Measurements from ENCODE around the gene RFX4. TPM values are rescaled to one million over a fixed set of nuclear protein-coding genes. Genes with fewer than 3 reads are reported as not detected.

Gene RFX4
- total and polyA plus RNA-seq, 9 of the 15 experiments (the other 6 are each of a cell fraction or from before 2014, with no cell fraction given), result not detected

DNA sequence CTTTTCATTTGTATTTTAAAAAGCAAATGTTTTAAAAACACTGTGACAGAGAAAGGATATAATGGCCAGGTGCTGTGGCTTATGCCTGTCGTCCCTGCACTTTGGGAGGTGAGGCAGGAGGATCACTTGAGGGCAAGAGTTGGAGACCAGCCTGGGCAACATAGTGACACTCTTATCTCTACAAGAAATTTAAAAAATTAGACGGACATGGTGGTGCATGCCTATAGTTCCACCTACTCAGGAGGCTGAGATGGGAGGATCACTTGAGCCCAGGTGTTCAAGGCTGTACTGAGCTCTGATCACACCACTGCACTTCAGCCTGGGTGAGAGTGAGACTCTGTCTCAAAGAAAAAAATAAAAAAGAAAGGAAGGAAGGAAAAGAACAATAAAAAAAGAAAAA is 7.8 kb downstream of the RFX4 start:
- Histone ChIP-seq H3K4me2 (ENCODE audit: insufficient read depth, low read length) (no peak overlapping the region), H3K27me3 (ENCODE audit: control insufficient read depth in 2 of 2, insufficient read depth in 2 of 2, low read length in 2 of 2) (peaks cover 36 to 42% of the 10 kb centered on the region in 2 experiments; a peak in 4 of 5 replicates), H2AFZ (ENCODE audit: low read depth, low read length) (no peak overlapping the region), H3K79me2 (ENCODE audit: control insufficient read depth, insufficient read depth, low read length) (no peaks in the 10 kb centered on the region), H3K36me3 (ENCODE audit: control insufficient read depth, insufficient read depth, low read length) (no peaks in the 10 kb centered on the region), H3K9ac (ENCODE audit: insufficient read depth in 1 of 2, low read depth in 2 of 2, low read length in 2 of 2) (no peak overlapping the region), H3K27ac (ENCODE audit: extremely low read depth, low read depth, low read length) (no peak overlapping the region), H3K9me3 (replicated peaks; ENCODE audit: control insufficient read depth, insufficient read depth, low read depth, low read length) (no peaks in the 10 kb centered on the region), H3K9me1 (ENCODE audit: control insufficient read depth, insufficient read depth, low read length) (no peaks in the 10 kb centered on the region), H4K20me1 (replicated peaks; ENCODE audit: control insufficient read depth, insufficient read depth, low read length) (no peaks in the 10 kb centered on the region), H3K4me1 (replicated peaks in 1 of 2; ENCODE audit: control insufficient read depth in 2 of 2, insufficient read depth in 2 of 2, low read length in 2 of 2) (peaks cover 0 to 8% of the 10 kb centered on the region in 2 experiments; a peak in 1 of 5 replicates), H3K4me3 (no peak overlapping the region)
- TF ChIP-seq HIVEP1 (CRISPR knock-in tag; IDR thresholded peaks at IDR 0.05) (no peak), HLTF (IDR thresholded peaks at IDR 0.05) (no peak), BRF1 (IDR thresholded peaks at IDR 0.05; ENCODE audit: borderline replicate concordance, extremely low read depth, insufficient read length) (no peak), NFE2 (IDR thresholded peaks at IDR 0.05; ENCODE audit: low read depth) (no peak), ZNF282 (CRISPR knock-in tag; IDR thresholded peaks at IDR 0.05) (no peak), STAT5A (IDR thresholded peaks at IDR 0.05; ENCODE audit: borderline replicate concordance, low read length) (no peak), SRF (CRISPR knock-in tag; IDR thresholded peaks at IDR 0.05) (no peak), TEAD2 (tag; IDR thresholded peaks at IDR 0.05) (no peak), ELF1 (tag; IDR thresholded peaks at IDR 0.05) (no peak), HDAC6 (IDR thresholded peaks at IDR 0.05; ENCODE audit: low read depth, low read length) (no peak), IRF2 (CRISPR knock-in tag; IDR thresholded peaks at IDR 0.05) (no peak), RUNX1 (IDR thresholded peaks at IDR 0.05; ENCODE audit: low read depth) (no peak), KLF13 (tag; IDR thresholded peaks at IDR 0.05; ENCODE audit: borderline replicate concordance, low read depth) (no peak)
- TF ChIP-seq, protein P1, sequence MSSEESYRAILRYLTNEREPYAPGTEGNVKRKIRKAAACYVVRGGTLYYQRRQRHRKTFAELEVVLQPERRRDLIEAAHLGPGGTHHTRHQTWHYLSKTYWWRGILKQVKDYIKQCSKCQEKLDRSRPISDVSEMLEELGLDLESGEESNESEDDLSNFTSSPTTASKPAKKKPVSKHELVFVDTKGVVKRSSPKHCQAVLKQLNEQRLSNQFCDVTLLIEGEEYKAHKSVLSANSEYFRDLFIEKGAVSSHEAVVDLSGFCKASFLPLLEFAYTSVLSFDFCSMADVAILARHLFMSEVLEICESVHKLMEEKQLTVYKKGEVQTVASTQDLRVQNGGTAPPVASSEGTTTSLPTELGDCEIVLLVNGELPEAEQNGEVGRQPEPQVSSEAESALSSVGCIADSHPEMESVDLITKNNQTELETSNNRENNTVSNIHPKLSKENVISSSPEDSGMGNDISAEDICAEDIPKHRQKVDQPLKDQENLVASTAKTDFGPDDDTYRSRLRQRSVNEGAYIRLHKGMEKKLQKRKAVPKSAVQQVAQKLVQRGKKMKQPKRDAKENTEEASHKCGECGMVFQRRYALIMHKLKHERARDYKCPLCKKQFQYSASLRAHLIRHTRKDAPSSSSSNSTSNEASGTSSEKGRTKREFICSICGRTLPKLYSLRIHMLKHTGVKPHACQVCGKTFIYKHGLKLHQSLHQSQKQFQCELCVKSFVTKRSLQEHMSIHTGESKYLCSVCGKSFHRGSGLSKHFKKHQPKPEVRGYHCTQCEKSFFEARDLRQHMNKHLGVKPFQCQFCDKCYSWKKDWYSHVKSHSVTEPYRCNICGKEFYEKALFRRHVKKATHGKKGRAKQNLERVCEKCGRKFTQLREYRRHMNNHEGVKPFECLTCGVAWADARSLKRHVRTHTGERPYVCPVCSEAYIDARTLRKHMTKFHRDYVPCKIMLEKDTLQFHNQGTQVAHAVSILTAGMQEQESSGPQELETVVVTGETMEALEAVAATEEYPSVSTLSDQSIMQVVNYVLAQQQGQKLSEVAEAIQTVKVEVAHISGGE (CRISPR knock-in tag; IDR thresholded peaks at IDR 0.05), result no peak
- TF ChIP-seq, protein P2, sequence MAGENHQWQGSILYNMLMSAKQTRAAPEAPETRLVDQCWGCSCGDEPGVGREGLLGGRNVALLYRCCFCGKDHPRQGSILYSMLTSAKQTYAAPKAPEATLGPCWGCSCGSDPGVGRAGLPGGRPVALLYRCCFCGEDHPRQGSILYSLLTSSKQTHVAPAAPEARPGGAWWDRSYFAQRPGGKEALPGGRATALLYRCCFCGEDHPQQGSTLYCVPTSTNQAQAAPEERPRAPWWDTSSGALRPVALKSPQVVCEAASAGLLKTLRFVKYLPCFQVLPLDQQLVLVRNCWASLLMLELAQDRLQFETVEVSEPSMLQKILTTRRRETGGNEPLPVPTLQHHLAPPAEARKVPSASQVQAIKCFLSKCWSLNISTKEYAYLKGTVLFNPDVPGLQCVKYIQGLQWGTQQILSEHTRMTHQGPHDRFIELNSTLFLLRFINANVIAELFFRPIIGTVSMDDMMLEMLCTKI (IDR thresholded peaks at IDR 0.05; ENCODE audit: partially characterized antibody), result no peak
- intact Hi-C loops (cut with micrococcal nuclease), result no loop called here
- ATAC-seq, result no peak
- 0% methylated on average over 2 of the region's 2 CpGs for WGBS (ENCODE audit: insufficient coverage, low coverage, missing lambda C conversion rate)
- DNase-seq (ENCODE audit: extremely low read depth in 1 of 4, low spot score in 3 of 4), result no peak
- BruUV-seq (replicated peaks), result no TSS peak
- ChIA-PET CTCF (ENCODE audit: low intra/inter-chr PET ratio) (no interaction called here), POLR2A (no interaction called here)
- no peak for FAIRE-seq
- in situ Hi-C loops (cut with MboI), result no loop called here
